NCI-H1105 (cell line): Measurements from ENCODE around the gene BCAS3.
"Not testable (repeated sequence)": the region's sequence is repeated elsewhere in the genome, so short reads cannot be mapped to it uniquely, and the experiment has no call there.

Experiments
- DNase-seq: peaks from one replicate; lab custom pipeline; 2025; lab: John Stamatoyannopoulos, UW

The BCAS3 gene

GRCh38 chr17:60935991-60936390 lies 258.3 kb downstream of the BCAS3 start:
- DNase-seq: not testable (repeated sequence)

DNA sequence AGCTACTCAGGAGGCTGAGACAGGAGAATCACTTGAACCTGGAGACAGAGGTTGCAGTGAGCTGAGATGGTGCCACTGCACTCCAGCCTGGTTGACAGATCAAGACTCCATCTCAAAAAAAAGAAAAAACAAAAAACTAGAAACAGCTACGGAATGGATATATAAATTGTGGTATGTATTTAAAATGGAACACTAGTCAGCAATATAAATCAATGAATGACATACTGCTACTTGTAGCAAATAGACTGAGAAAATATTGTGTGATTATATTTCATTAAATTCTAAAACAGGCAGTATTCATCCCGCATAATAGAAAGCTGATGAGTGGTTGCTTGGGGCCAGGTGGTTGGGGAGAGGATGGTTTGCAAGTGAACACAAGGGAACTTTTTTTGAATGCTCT lies 261.7 kb downstream of the BCAS3 start:
- DNase-seq: no peak

DNA sequence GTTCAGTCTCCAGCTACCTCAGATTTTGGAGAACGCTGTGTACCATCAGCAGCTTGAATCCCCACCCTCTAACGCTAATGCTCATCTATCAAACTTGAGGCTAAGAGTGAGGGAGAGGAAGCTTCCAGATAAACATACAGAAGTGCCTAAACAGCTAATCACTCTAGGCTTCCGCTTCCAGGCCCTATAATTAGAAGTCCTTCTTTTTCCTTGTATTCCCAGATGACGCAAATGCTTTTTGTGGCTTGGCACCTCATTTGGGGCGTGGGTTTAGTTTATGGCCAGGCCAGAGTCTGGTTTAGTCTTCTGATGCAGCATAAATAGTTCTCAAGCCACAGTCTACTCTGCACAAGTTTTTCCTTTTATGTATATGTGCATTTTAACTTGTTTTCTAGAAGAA lies 263.4 kb downstream of the BCAS3 start:
- no peak for DNase-seq

GRCh38 chr17:60941571-60941970 lies 263.9 kb downstream of the BCAS3 start:
- no peak for DNase-seq

- DNase-seq: no peak
These were observed 267.1 kb downstream of the BCAS3 start for GRCh38 chr17:60944751-60945150.

- no peak for DNase-seq
These were observed 269.4 kb downstream of the BCAS3 start for GRCh38 chr17:60947100-60947499.

DNA sequence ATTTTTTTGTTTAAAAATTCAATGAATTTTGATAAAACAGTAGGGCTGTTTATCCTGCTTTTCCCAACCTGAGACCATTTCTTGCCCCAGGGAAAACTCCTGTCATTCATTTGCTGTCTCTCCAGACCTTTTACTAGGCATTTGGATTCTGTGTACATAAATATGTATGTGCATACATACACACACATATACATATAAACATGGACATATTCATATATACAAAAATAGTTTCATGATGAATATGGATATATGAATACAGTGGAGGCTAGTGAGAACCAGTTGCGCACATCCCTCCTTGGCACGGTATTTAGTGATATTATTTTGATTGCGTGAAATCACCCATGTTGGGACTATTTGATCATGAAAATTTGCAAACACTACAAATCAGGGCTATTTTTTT lies 269.9 kb downstream of the BCAS3 start:
- DNase-seq: no peak

DNA sequence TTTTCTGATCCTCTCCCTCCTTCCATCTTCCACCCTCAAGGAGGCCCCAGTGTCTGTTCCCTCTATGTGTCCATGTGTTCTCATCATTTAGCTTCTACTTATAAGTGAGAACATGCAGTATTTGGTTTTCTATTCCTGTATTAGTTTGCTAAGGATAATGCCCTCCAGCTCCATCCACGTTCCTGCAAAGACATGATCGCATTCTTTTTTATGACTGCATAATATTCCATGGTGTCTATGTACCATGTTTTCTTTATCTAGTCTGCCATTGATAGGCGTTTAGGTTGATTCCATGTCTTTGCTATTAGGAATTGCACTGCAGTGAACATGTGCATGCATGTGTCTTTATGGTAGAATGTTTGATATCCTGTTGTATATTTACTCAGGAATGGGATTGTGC lies 275.1 kb downstream of the BCAS3 start:
- no peak for DNase-seq

- no peak for DNase-seq
These were observed 281.4 kb downstream of the BCAS3 start for GRCh38 chr17:60959011-60959410.

DNA sequence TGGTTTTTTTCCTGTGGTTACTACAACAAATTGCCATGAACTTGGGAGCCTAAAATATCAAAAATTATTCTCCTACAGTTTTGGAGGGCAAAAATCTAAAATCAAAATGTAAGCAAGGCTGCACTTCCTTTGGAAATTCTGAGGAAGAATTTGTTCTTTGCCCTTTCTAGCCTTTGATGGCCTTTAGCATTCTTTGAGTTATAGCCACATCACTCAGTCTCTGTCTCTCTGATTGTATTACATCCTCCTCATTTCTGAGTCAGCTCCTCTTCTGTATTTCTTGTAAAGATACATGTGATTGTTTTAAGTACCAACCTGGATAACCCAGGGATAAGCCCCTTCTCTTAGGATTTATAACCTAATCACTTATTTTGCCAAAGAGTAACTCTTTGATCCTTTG lies 282.0 kb downstream of the BCAS3 start:
- DNase-seq: no peak

DNA sequence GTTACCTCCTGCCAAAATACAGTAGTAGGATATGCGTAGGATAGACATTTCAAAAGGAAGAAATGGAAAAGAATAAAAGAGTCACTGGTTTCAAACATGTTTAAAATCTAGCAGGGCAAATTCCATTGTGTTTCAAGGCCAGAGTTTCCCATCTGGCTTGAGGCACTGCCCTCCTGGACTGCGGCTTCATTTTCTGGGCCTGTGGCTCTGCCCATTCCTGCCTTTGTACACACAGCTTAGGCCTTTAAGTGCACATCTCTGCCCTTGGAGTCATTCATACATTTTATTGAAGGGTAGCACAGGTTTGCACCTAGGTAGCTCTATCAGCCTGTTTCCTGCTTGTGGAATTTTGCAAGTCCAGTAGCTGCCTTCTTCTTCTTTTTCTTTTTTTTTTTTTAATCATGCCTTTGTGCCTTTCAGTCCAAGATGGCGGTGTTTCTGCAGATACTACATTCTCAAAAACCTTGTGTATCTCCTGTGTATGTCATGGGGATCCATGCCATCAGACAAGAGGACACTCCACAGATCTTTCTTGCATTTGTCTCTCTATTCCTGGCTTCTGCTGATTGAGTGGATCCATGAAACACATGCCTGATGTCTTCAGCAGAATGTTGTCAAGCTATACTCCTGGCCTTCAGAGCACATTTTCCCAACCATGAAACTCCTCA lies 282.9 kb downstream of the BCAS3 start:
- no peak for DNase-seq

DNA sequence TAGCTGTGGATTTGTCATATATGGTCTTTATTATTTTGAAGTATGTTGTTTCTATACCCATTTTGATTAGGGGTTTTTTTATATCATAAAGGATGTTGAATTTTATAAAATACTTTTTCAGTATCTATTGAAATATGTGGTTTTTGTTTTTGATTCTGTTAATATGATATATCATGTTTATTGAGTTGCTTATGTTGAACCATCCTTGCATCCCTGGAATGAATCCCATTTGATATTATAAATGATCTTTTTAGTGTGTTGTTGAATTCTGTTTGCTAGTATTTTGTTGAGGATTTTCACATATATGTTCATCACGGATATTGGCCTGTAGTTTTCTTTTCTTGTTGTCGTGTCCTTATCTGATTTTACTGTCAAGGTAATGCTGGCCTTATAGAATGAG lies 286.5 kb downstream of the BCAS3 start:
- DNase-seq: no peak

DNA sequence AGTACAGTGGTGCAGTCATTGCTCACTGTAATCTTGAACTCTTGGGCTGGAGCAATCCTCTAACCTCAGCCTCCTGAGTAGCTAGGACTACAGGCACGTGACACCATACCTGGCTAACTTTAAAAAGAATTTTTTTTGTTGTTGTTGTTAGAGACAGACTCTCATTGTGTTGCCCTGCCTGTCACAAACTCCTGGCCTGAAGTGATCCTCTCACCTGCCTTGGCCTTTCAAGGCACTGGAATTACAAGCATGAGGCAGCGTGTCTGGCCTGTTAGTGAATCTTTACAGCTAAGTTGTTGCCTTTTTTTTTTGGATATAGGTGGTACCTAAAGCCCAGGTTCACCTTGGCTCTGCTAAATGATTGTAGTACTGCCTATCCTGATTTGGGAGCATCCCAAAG lies 290.6 kb downstream of the BCAS3 start:
- no peak for DNase-seq

- no peak for DNase-seq
These were observed 291.9 kb downstream of the BCAS3 start for GRCh38 chr17:60969500-60970037.

DNA sequence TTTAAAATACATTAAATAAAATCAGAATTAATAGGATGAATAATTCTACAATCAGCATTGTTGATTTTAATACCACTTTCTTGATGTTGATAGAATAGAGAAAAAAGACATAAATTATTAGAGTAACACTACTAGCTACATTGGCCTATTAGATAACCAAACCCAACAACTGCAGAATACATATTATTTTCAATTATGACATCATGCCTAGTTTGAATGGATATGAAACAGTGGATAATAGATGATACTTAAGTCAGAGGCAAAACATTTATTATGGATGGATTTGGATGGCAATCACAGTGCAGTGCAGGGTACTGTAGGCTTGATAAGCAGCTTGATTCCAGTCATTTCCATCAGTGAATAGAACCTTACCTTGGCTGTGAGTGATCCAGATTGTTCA lies 293.1 kb downstream of the BCAS3 start:
- DNase-seq: no peak

DNA sequence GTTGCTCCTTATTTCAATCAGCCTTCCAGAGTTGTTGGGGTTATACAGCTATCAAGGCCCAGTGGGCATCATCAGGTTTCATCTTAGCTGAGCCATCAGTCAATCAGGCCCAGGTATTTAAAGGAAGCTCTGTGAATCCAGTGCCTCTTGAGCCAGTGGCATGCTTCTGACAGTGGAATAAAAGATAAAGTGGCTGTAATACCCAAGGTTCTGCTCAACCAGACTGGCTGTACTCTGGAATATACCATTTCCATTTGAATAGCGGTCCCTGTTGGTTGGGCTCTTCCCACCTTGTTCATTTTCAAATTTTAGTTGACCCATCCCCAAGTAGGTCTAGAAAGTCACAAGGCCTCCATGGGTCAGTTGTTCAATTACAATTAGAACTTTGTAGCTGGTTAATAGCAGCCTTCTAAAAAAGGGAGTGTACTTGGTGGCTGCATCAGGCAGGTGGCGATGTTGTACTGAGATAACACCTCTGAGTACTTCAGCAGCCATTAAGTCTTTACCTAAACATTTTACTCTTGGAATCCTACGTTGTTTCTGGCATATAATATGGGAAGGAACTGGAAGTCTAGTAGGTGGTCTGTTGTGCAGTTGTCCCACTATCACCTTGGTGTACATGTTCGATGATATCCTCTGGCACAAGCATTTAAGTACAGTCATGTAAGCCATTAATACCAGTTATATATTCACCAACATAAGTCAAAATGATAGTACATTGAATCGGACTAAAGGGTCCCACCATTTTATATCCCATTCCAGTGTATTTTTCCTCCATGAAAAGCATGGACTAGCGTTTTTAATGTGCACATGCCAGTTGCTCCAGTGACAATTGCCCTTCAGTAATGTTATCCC lies 294.1 kb downstream of the BCAS3 start:
- peak; percentile 56 for DNase-seq

DNA sequence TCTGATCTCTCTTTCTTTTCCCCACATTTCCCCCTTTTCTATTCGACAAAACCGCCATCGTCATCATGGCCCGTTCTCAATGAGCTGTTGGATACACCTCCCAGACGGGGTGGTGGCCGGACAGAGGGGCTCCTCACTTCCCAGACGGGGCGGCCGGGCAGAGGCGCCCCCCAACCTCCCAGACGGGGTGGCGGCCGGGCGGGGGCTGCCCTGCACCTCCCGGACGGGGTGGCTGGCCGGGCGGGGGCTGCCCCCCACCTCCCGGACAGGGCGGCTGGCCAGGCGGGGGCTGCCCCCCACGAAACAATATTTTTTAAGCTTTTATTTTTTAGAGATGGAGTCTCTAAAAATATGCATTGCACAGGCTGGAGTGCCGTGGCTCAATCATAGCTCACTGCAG lies 299.2 kb downstream of the BCAS3 start:
- not testable (repeated sequence) for DNase-seq

GRCh38 chr17:60989379-60989778 lies 311.7 kb downstream of the BCAS3 start:
- no peak for DNase-seq

GRCh38 chr17:60989846-60990245 lies 312.2 kb downstream of the BCAS3 start:
- no peak for DNase-seq

DNA sequence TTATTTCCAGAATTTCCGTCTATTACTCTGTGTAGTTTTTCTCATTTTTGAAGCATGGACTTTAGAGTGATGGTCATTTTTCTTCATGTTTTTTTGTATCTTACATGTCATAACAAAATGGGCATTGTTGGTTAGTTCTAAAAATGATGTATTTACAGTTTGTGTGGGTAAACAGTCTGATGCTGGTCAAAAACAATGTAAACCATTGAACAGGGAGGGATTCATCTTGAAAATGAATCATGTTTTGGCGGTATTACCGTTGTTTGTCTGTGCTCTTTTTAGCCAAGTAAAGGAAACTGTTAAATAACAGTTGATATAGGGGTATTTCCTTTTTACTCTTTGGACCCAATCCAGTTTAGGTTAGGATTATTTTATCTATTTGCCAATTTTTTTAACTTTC lies 315.8 kb downstream of the BCAS3 start:
- DNase-seq: no peak

DNA sequence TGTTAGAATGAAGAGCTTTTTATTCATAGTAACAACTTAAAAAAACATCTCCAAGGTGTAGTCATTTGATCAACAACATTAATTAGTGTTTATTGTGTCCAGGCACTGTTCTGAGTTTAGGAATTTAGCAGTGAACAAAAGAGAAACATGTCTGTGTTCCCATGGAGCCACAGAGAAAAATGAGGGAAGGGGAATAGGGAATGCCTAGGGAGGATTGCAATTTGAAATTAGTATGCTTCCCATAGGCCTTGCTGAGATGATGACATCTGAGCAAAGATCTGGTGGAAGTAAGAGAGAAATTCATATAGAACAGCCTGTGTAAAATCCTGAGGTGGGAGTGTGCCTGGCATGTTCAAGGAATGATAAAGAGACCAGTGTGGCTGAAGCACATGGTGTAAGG lies 318.0 kb downstream of the BCAS3 start:
- DNase-seq: no peak

DNA sequence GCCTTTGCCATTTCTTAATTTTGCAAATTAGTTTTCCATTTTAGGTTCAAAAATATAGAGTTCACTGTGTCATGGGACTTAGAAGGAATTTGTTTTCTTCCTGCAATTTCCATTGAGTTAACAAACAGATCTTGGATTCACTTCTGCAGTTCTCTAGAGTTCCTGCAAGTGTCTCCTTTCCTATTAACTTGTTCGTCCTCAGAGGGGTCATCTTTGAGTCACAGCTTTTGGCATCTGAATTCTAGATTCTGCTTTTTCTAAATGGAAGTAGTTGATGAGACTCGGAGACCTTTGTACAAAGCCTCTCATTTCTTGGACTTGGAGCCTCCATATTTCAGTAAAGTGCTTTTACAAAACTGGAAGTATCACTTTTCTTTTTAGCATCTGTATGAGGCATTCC lies 323.3 kb downstream of the BCAS3 start:
- no peak for DNase-seq

- peak; percentile 24 for DNase-seq
These were observed 324.7 kb downstream of the BCAS3 start for GRCh38 chr17:61002316-61002736.
